DND-41 (cell line): ENCODE data around the gene DNAH10.

ENCODE experiments used
- CTCF ChIP-seq: IDR thresholded peaks from 2 replicates; pipeline ENCODE4 v1.5.1; 2012; ENCODE audit warnings: borderline replicate concordance, low read length, moderate library complexity, mild to moderate bottlenecking; ENCODE audit not compliant: poor library complexity, severe bottlenecking; ENCODE audit errors: extremely low read depth
- EZH2 ChIP-seq: IDR thresholded peaks from 3 replicates; pipeline ENCODE4 v1.6.1; 2012; ENCODE audit warnings: borderline replicate concordance, low read depth, mild to moderate bottlenecking, moderate library complexity, low read length, inconsistent platforms; ENCODE audit not compliant: severe bottlenecking

DNA sequence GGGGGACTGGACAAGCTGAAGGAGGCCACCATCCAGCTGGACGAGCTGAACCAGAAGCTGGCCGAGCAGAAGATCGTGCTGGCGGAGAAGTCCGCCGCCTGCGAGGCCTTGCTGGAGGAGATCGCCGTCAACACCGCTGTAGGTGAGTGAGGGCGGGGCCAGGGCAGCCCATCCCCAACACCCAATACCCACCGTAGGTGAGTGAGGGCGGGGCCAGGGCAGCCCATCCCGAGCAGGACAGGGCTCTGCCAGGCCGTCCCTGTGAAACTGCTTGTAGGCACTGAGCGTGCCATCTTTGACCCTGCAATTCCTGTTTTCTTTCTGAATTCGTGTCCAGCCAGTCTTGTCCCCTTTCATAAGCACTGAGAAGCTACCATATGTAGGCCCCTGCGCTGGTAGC lies 136.6 kb downstream of the DNAH10 start:
- no peak for TF ChIP-seq CTCF
- TF ChIP-seq EZH2 = no peak
